Right lung (tissue), 5 donors: ENCODE results near the gene LFNG. TPM values are rescaled to one million over a fixed set of nuclear protein-coding genes. Genes with fewer than 3 reads are reported as not detected.
"Not testable (repeated sequence)": the region's sequence is repeated elsewhere in the genome, so short reads cannot be mapped to it uniquely, and the experiment has no call there.

Source experiments
- DNase-seq, 2 donors: peaks; one replicate each; pipeline ENCODE4 v3.0.0-alpha.2; 2013
- polyA plus RNA-seq, 5 donors: library from polyadenylated mRNA; unstranded; fragments of 120-200 nt; gene quantifications; one replicate each; pipeline versions ENCODE4 v1.2.1 to v1.2.3, GENCODE V29; 2013; ENCODE audit warnings: inconsistent platforms in 1 of 5, low replicate concordance in 1 of 5; ENCODE audit not compliant: insufficient read length in 5 of 5, insufficient read depth in 1 of 5

The LFNG gene
- polyA plus RNA-seq, 5 donors: 6.2 to 13.6 (median 9.3) TPM

- DNase-seq: no peak
Observed at GRCh38 chr7:2528481-2529095, 9.0 kb downstream of the LFNG start.

GRCh38 chr7:2529161-2530070 lies 9.8 kb downstream of the LFNG start:
- DNase-seq: no peak

- no peak for DNase-seq
Observed at GRCh38 chr7:2530071-2530987, 10.8 kb downstream of the LFNG start.

GRCh38 chr7:2530994-2531795 lies 11.6 kb downstream of the LFNG start:
- DNase-seq: not testable (repeated sequence)

GRCh38 chr7:2531796-2532110 lies 12.2 kb downstream of the LFNG start:
- not testable (repeated sequence) for DNase-seq

- not testable (repeated sequence) for DNase-seq
Observed at GRCh38 chr7:2532199-2532772, 12.7 kb downstream of the LFNG start.

- not testable (repeated sequence) for DNase-seq
Observed at GRCh38 chr7:2532816-2533215, 13.2 kb downstream of the LFNG start.

GRCh38 chr7:2533566-2533965 lies 14.0 kb downstream of the LFNG start:
- not testable (repeated sequence) for DNase-seq

- DNase-seq: not testable (repeated sequence)
Observed at GRCh38 chr7:2534214-2534613, 14.6 kb downstream of the LFNG start.

GRCh38 chr7:2535872-2536627 lies 16.5 kb downstream of the LFNG start:
- not testable (repeated sequence) for DNase-seq

GRCh38 chr7:2537981-2538851 lies 18.6 kb downstream of the LFNG start:
- DNase-seq: no peak

- DNase-seq: no peak
Observed at GRCh38 chr7:2539031-2539911, 19.7 kb downstream of the LFNG start.

GRCh38 chr7:2540133-2540532 lies 20.6 kb downstream of the LFNG start:
- DNase-seq: no peak

GRCh38 chr7:2540641-2541051 lies 21.1 kb downstream of the LFNG start:
- DNase-seq: no peak

GRCh38 chr7:2541291-2542010 lies 21.9 kb downstream of the LFNG start:
- DNase-seq: no peak

- no peak for DNase-seq
Observed at GRCh38 chr7:2542011-2542915, 22.7 kb downstream of the LFNG start.
